Right lobe of liver (tissue), 6 donors: ENCODE data around the gene HNRNPUL1. TPM values are rescaled to one million over a fixed set of nuclear protein-coding genes. Genes with fewer than 3 reads are reported as not detected.

Experiments
- ATAC-seq, 4 donors: fragments of 200-7000 bp; cut with Tn5 transposase; one replicate each; pipeline ENCODE4 v1.9.1; 2020; ENCODE audit warnings: mild to moderate bottlenecking in 4 of 4, moderate library complexity in 4 of 4
- DNase-seq, 3 donors: peaks; one replicate each; pipeline ENCODE4 v3.0.0-alpha.2; 2020
- H3K27ac ChIP-seq, 3 donors: fragments of 200-600 bp; one replicate each; pipeline ENCODE4 v1.8.0; 2022
- H3K27me3 ChIP-seq, 2 donors: fragments of 200-600 bp; one replicate each; pipeline ENCODE4 v1.8.0; 2022
- H3K36me3 ChIP-seq, 4 donors: fragments of 200-600 bp; sonication (generic) in 1 of 4; one replicate each; pipeline versions ENCODE4 v1.5.1 to v1.8.0; 2017 to 2022; ENCODE audit warnings: control low read depth in 1 of 4
- H3K4me1 ChIP-seq, 4 donors: fragments of 200-600 bp; sonication (generic) in 1 of 4; one replicate each; pipeline versions ENCODE4 v1.5.1 to v1.8.0; 2017 to 2022; ENCODE audit warnings: control low read depth in 1 of 4
- H3K4me3 ChIP-seq, 3 donors: fragments of 200-600 bp; one replicate each; pipeline ENCODE4 v1.8.0; 2022
- H3K9me3 ChIP-seq, 4 donors: fragments of 200-600 bp; sonication (generic) in 1 of 4; one replicate each; pipeline versions ENCODE4 v1.5.1 to v1.8.0; 2017 to 2022; ENCODE audit warnings: control low read depth in 1 of 4
- CTCF ChIP-seq, 4 donors: fragments of 200-600 bp in 3 of 4; fragments of 450-650 bp in 1 of 4; IDR thresholded peaks; one replicate each; pipeline versions ENCODE4 v1.5.1 to v1.8.0; 2016 to 2022; ENCODE audit warnings: antibody characterized with exemption in 4 of 4, mild to moderate bottlenecking in 2 of 4
- POLR2A ChIP-seq: fragments of 450-650 bp; IDR thresholded peaks from one replicate; pipeline ENCODE4 v1.6.1; 2017; ENCODE audit warnings: antibody characterized with exemption, mild to moderate bottlenecking
- WGBS: methylation state at CpG from one replicate; pipeline ENCODE4 v1.1.6; 2018; ENCODE audit warnings: low coverage, low lambda C conversion rate; ENCODE audit not compliant: insufficient coverage; ENCODE audit errors: missing lambda C conversion rate; 5-methylcytosine and 5-hydroxymethylcytosine counted together
- intact Hi-C, 2 donors: fragments of 100-400 bp; cut with DNase I; formaldehyde crosslinking; loops; one replicate each; pipeline versions ENCODE4 v1.11.2 to v1.14.1; 2022
- total RNA-seq, 6 experiments: library from RNA; depleted of rRNA in 2 of 6; stranded (reverse); fragments of >200 nt in 2 of 6; fragmentation: NEBNext Ultra II Directional in 3 of 6; extraction: Animal tissue kit (Norgen Biotek cat#: 25700) in 3 of 6; gene quantifications; one replicate each; pipeline versions ENCODE4 v1.1.0 to v1.2.4, GENCODE V29; 2016 to 2023
- donor health status: DM: no; HTN: yes; CAD: no.
- donor health status: DM: no; HTN: no; CAD: no.
- donor health status: DM: no; HTN: no; CAD: no.
- donor health status: DM: no; HTN: yes; CAD: no.
- donor health status: DM: no; HTN: yes; CAD: no.

HNRNPUL1 gene
- total RNA-seq, 6 experiments from 2014 or later: 53.5 to 70.0 (median 61.8) TPM

GRCh38 chr19:41239363-41239762 lies 24.8 kb upstream of the HNRNPUL1 start:
- DNase-seq (no peak), ATAC-seq (no peak)
- no peaks in the 10 kb centered on the region for H3K27me3 ChIP-seq
- H3K36me3 ChIP-seq: no peaks in the 10 kb centered on the region
- WGBS: 76% methylated on average over 9 of the region's 9 CpGs
- TF ChIP-seq POLR2A (no peak), CTCF (IDR thresholded peaks at IDR 0.05) (no peak)
- no peaks in the 10 kb centered on the region for H3K4me1 ChIP-seq
- no peak overlapping the region for H3K27ac ChIP-seq
- no peaks in the 10 kb centered on the region for H3K9me3 ChIP-seq
- intact Hi-C loops: no loop called here
- no peak overlapping the region for H3K4me3 ChIP-seq

GRCh38 chr19:41239961-41240574 lies 24.1 kb upstream of the HNRNPUL1 start:
- no peaks in the 10 kb centered on the region for H3K36me3 ChIP-seq
- no peaks in the 10 kb centered on the region for H3K9me3 ChIP-seq
- no peak overlapping the region for H3K4me3 ChIP-seq
- H3K27ac ChIP-seq: no peak overlapping the region
- TF ChIP-seq POLR2A (no peak), CTCF (IDR thresholded peaks at IDR 0.05) (no peak)
- no peaks in the 10 kb centered on the region for H3K4me1 ChIP-seq
- DNase-seq (no peak), ATAC-seq (no peak)
- H3K27me3 ChIP-seq: no peaks in the 10 kb centered on the region
- 77% methylated on average over 2 of the region's 2 CpGs for WGBS
- intact Hi-C loops: no loop called here

- no peaks in the 10 kb centered on the region for H3K36me3 ChIP-seq
- no peak overlapping the region for H3K27ac ChIP-seq
- no peaks in the 10 kb centered on the region for H3K4me1 ChIP-seq
- DNase-seq: no peak
- intact Hi-C loops: no loop called here
- H3K4me3 ChIP-seq: no peak overlapping the region
- 63% methylated on average over 5 of the region's 5 CpGs for WGBS
- TF ChIP-seq POLR2A: no peak
- TF ChIP-seq CTCF (IDR thresholded peaks at IDR 0.05): no peak
- no peaks in the 10 kb centered on the region for H3K9me3 ChIP-seq
- no peaks in the 10 kb centered on the region for H3K27me3 ChIP-seq
- no peak for ATAC-seq
These were observed 22.3 kb upstream of the HNRNPUL1 start for GRCh38 chr19:41241859-41242258.

- Histone ChIP-seq H3K9me3 (no peaks in the 10 kb centered on the region), H3K27ac (no peak overlapping the region), H3K4me3 (no peak overlapping the region), H3K36me3 (no peaks in the 10 kb centered on the region), H3K4me1 (no peaks in the 10 kb centered on the region), H3K27me3 (no peaks in the 10 kb centered on the region)
- intact Hi-C loops: no loop called here
- TF ChIP-seq POLR2A (no peak), CTCF (IDR thresholded peaks at IDR 0.05) (no peak)
- DNase-seq (no peak), ATAC-seq (no peak)
- 57% methylated on average over 3 of the region's 4 CpGs for WGBS
These were observed 20.1 kb upstream of the HNRNPUL1 start for GRCh38 chr19:41244117-41244516.

- DNase-seq (no peak), ATAC-seq (no peak)
- no peaks in the 10 kb centered on the region for H3K36me3 ChIP-seq
- no peaks in the 10 kb centered on the region for H3K9me3 ChIP-seq
- 89% methylated on average over 3 of the region's 3 CpGs for WGBS
- H3K4me1 ChIP-seq: no peaks in the 10 kb centered on the region
- no peak overlapping the region for H3K27ac ChIP-seq
- intact Hi-C loops: no loop called here
- TF ChIP-seq CTCF (IDR thresholded peaks at IDR 0.05): no peak
- no peak for TF ChIP-seq POLR2A
- H3K4me3 ChIP-seq: no peak overlapping the region
- no peaks in the 10 kb centered on the region for H3K27me3 ChIP-seq
These were observed 18.3 kb upstream of the HNRNPUL1 start for GRCh38 chr19:41245843-41246242.
